Activated T-cell treated with anti-CD3 and anti-CD28 coated beads for 4 hours (primary cell): ENCODE results near the gene ATPAF1.

Source experiments
- DNase-seq: peaks from one replicate; pipeline ENCODE4 v3.0.0-alpha.2; 2020

The ATPAF1 gene

GRCh38 chr1:46613661-46614603 is 54.2 kb downstream of the ATPAF1 start:
- DNase-seq: no peak

GRCh38 chr1:46612937-46613660 is 55.1 kb downstream of the ATPAF1 start:
- DNase-seq: no peak

DNA sequence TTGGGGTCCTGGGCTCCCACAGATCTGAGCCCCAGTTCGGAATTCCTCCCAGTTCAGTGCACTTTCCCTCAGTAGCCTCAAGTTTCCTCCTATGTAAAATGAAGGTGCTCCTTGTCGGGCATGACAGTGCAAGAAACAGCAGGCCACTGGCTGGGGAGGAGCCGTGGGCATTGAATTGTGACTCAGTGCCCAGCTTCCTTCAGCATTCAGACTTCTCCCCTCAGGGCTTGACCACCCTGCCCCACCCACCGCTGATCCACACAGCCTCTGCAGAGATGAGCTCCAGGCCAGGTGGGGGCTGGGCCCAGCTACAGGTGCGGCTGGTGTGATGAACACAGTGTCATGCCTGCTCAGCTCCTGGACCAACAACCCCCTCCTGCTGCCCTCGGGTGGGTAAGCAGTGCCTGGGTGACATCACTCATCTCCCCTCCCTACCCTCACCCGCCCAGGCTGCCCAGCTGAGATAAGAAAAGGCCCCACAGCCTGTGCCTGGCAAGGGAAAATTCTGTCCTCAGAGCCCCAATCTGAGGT is 56.4 kb downstream of the ATPAF1 start:
- no peak for DNase-seq

- no peak for DNase-seq
Observed at GRCh38 chr1:46607345-46608130, 60.6 kb downstream of the ATPAF1 start.

- no peak for DNase-seq
Observed at GRCh38 chr1:46606255-46606965, 61.8 kb downstream of the ATPAF1 start.

DNA sequence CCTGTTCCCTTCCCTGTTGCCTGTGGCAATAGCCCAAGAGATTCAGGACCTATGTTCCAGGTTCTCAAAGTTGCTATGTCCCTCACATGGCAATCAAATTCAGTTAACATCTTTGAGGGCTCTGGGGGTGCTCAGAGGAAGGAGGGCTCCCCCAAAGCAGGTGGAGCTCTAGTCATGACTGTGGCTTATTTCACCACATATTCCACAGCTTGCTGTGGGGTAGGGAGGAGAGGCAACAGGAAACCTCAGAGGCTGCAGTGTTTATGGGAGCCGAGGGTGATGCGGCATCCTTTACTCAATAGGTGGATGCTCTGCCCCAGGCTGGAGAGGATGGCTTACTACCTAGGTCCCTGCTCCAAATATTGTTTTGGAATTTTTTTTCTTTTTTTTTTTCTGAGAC is 62.9 kb downstream of the ATPAF1 start:
- no peak for DNase-seq

DNA sequence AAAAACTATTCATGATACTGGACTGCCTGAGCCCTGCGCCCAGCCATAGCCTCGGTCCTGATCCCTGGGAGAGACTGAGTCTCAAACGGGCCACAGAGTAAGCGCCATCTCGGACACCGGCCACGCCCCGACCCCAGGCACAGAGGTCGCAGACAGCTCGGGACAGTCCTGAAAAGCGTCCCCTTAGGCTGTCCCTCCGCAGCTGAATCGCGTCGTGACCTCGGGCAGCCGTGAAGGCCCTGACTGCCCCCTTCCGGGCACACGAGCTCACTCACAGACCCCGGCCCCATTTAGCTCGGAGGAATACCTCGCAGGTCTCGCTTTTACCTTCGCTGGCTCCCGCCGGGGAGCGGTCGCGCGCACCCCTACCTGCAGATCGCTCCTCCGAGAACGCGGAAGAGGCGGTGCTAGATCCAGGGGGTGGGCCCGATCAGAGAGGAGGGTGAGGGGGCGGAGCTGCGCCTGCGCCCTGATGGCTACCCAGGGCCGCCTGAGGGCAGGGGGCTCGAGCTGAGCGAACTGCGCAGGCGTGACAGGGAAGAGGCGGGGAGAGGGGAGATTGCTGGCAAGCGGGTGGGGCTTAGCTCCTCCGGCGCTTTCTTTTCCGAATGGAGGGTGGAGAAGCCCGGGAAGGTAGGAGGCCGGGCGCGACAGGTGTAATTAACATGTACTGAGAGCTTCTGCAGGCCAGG is 64.2 kb downstream of the ATPAF1 start, which contains the start of gene MKNK1:
Gene MKNK1 (minus strand): TSS at position 411 of the 692 bp plus-strand sequence. CDS start 20,941 bp downstream, outside the sequence.
- DNase-seq: peak; percentile 98

DNA sequence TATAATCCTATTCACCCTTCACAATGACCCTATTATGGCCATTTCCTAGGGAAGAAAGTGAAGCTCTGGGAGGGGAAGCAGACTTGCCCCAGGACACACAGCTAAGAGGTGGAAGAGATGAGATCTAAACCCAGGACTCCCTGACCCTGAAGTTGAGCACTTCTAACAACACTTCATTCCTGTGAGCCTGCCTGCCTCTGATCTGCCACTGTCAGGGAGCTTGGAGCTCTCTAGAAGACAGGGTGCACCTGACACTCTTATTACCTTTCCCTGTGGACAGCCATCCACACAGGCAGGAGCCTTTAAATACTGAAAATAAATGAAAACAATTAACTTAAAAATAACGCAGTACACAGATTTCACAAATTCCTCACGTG is 64.7 kb downstream of the ATPAF1 start:
- no peak for DNase-seq

DNA sequence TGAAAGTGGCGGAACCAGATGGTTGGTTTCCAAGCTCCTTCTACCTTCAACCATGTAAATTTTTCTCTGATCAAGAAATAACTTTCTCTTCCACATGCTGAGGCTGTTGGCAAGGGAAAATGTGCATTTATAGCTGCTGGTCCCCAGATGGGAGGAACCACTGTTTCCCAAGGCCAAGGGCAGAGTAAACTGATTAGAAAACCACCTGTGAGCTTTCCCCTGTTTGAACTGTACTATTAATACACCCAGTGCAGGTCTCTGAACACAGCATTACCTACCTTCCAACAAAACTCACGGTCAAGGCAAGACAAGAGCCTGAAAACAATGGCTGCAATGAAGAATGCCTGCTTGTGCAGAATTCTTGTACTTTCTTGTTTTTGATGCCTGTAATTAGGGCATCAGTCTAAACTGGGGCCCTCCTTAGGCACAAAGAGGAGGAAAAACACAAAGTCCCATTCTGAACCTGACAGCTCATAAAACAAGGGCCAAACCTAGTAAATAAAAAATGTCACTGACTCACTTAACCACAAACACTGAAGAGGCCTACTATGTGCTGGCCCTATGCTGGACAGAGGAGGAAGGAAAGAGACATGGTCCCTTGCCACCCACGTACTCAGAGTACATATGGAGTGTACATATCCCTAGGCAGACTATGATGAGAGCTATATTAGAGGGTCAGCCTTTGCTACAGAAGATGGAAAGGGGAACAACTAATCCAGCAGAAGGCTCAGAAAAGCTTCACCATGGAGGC is 66.7 kb downstream of the ATPAF1 start:
- DNase-seq: no peak

DNA sequence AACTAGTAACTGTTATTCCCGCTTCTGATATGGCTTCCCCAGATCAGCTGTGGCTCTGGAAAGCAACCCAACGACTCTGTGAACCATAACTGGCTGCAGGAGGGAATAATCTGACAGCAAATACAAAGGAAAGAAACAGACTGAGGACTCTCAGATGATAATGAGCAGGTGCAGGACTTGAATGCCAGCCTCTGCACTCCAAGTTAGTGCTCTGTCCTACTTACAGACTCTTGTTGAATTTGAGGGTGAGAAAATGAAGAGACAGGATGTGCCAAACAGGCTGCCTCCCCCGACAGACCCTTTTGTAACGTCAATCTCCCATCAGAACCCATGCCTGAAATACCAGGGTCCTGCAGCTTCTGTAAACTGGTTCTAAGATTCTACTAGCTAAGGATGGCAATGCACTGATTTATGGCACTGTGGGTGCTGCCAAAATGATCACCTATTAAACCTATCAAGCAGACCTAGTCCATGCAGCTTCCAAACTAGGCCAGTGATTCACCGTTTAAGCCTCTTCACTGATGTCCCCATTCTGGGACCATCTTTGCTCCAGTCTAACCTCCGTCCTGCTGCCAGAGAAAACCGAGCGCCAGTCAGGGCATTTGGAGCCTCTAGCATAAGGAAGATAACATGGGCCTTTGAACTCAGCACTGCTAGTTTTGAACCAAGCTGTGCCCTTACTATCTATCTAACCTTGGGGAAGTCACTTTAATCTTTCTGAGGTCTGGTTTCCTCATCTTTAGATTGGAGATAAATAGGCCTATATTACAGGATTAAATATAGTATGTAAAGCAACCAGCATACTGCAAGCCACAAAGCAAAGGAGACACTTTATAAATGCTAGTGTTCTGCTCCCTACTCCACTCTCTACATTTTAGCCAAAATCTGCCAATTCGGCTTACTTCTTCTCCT is 68.8 kb downstream of the ATPAF1 start:
- DNase-seq: no peak

DNA sequence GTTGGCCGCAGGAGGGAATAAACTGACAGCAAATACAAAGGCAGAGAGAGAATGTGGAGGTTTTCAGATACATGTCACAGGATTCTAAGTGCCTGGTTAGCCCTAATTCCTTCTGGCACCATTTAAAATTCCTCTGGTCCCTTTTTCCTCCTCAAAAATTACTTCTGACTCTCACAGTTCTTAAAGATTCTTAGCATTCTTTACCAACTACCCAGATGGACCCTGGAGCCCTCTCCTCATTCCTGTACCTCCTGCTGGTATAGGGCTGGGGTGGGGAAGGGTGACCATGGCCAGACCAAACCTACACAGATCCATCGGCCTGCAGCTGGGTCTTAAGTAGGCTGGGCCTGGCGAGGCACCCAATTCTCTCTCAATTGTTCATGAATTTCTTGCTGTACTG is 71.3 kb downstream of the ATPAF1 start:
- no peak for DNase-seq

DNA sequence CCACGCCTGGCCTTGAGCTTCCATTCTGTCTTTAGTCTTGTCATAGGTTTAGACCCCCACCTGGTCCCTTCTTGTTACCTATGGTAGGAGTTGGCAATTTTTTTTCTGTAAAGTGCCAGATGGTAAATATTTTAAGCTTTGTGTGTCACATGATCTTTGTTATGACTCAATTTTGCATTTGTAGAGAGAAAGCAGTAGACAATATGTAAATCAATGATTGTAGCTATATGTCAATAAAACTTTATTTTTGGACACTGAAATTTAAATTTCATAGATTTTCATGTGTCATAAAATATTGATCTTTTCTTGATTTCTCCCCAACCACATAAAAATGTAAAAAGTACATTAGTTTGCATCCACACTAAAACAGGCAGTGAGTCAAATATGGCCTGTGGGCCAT is 72.1 kb downstream of the ATPAF1 start:
- no peak for DNase-seq

DNA sequence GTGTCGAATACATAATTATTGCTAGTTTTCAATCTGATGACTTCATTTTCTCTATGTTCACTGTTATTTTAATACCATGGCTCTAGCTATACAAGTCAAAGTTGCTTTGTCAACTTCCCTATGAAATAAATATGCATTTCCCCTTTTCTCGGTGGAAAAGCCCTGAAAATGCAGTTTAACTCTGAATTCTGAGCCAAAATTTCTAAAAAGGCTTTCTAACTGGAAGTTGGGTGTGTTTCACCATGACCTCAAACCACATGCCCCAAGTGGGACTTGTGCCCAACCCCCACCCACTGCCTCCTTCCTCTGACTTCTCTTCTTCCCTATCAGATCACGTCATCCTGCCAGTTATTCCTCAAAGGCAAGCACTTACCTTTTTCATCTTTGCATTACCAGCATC is 73.0 kb downstream of the ATPAF1 start:
- DNase-seq: no peak

DNA sequence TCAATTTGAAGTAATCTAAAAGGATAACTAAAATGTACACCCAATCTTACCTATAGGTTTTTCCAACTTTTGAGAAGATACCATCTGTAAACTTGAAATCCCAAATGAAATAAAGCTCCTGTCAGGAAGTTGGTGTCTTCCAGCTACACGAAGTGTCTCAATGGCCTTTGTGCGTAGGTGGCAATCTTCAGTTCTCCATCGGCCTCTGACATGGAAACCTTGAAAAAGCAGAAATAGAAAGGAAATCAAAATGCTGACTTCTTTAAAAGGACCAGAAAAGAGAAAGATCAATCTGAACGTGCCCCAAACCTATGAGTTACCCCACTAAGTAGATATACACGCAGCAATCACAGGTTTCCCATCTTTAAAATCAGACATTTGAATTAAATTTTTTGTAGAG is 74.1 kb downstream of the ATPAF1 start:
- no peak for DNase-seq

GRCh38 chr1:46592823-46593222 is 75.3 kb downstream of the ATPAF1 start:
- DNase-seq: no peak

GRCh38 chr1:46589529-46589928 is 78.6 kb downstream of the ATPAF1 start:
- no peak for DNase-seq

DNA sequence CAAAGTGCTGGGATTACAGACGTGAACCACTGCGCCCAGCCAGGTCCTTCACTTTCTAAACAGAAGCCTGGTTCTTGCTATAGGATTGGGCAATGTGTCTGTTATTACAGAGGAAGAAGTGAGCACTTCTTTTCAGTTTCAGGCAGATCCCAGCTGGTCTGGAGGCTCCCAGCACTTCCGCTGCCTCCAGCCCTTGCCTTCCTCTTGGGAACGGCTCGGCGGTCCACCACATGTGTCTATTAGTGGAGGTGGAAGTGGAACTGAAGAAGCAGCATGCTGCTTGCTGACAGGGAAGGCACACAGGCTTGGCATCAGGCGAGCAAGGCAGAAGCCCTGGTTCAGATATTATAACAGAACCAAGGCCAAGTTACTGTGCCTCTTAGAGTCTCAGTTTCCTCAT is 81.1 kb downstream of the ATPAF1 start:
- DNase-seq: no peak

DNA sequence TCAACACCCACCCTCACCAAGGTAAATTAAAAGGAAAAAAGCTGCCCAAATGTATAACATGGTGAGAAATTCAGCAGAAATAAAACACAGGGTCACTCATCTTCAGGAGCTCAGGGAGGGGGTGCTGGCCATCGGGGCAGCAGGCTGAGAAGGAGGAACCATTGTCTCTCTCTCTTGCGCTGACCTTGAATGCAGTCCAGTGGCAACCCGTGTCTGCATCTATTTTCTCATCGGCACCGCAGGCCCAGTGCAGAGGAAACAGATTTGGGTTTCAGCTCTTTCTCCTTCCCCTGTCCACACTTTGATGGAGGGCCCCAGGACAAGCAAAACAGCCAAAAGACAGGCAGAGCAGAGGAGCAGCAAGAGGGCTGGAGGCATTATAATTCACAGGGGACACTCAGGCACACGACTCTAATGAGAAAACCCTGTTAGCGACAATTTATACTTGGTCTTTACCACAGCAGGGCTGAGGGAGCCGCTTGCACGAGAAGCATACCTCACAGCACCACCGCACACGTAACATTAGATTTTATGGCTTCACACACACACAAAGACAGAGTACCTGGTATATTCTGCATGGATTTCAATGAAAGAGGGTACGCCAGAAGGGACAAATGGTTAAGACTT is 82.7 kb downstream of the ATPAF1 start:
- DNase-seq: no peak

DNA sequence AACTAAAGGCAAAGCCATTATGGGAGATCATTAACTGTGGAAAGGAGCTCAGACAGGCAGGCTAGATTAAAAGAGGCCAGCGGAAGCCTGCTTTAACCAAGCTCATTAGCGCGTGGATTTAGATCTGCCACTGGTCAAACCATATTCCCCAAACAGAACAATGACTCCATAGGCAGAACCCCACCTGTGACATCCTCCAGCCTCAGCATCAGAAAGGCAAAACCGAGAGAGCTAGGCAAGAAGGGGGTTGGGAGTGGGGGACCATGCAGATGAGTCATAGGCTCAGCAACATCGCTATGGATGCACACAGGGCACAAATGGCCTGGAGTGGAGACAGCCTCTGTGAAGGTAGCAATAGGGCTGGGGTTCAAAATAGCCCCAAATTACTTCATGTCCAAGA is 84.7 kb downstream of the ATPAF1 start:
- no peak for DNase-seq
